Liver (tissue), 9 donors: Measurements from ENCODE around the gene PATE4. TPM values are rescaled to one million over a fixed set of nuclear protein-coding genes. Genes with fewer than 3 reads are reported as not detected.

ENCODE experiments used
- DNase-seq: peaks from one replicate; pipeline ENCODE4 v3.0.0-alpha.2; 2017; ENCODE audit warnings: low spot score
- H3K27ac ChIP-seq, 2 donors: one replicate each; pipeline ENCODE4 v1.7.0; 2013; ENCODE audit warnings: inconsistent platforms in 2 of 2, low read length in 2 of 2, control low read depth in 1 of 2, low read depth in 1 of 2, mild to moderate bottlenecking in 1 of 2
- H3K27me3 ChIP-seq, 4 donors: one replicate each; pipeline versions ENCODE4 v1.6.1 to v1.7.0; 2013; ENCODE audit warnings: low read length in 3 of 4, inconsistent platforms in 1 of 4, mild to moderate bottlenecking in 1 of 4, moderate library complexity in 1 of 4; ENCODE audit not compliant: control insufficient read depth in 4 of 4, insufficient read depth in 4 of 4
- H3K36me3 ChIP-seq, 4 donors: one replicate each; pipeline versions ENCODE4 v1.6.1 to v1.7.0; 2013; ENCODE audit warnings: low read length in 3 of 4, mild to moderate bottlenecking in 3 of 4, low read depth in 1 of 4, moderate library complexity in 1 of 4; ENCODE audit not compliant: control insufficient read depth in 4 of 4, insufficient read depth in 3 of 4
- H3K4me1 ChIP-seq, 4 donors: one replicate each; pipeline versions ENCODE4 v1.6.1 to v1.7.0; 2013; ENCODE audit warnings: low read length in 3 of 4, mild to moderate bottlenecking in 3 of 4, moderate library complexity in 1 of 4; ENCODE audit not compliant: control insufficient read depth in 4 of 4, insufficient read depth in 4 of 4
- H3K4me3 ChIP-seq, 3 donors: one replicate each; pipeline versions ENCODE4 v1.6.1 to v1.7.0; 2013; ENCODE audit warnings: low read length in 3 of 3, control low read depth in 1 of 3, low read depth in 1 of 3, mild to moderate bottlenecking in 1 of 3
- H3K9ac ChIP-seq, 2 donors: one replicate each; pipeline ENCODE4 v1.7.0; 2013; ENCODE audit warnings: low read length in 2 of 2, mild to moderate bottlenecking in 2 of 2, moderate library complexity in 2 of 2, control low read depth in 1 of 2, low read depth in 1 of 2
- H3K9me3 ChIP-seq, 4 donors: one replicate each; pipeline versions ENCODE4 v1.6.1 to v1.7.0; 2013; ENCODE audit warnings: low read length in 3 of 4; ENCODE audit not compliant: control insufficient read depth in 4 of 4
- ATF3 ChIP-seq: IDR thresholded peaks from 2 replicates; pipeline ENCODE4 v1.6.1; 2016; ENCODE audit warnings: antibody characterized with exemption
- CTCF ChIP-seq: fragments of 150-350 bp; IDR thresholded peaks from 2 replicates; pipeline ENCODE4 v1.5.1; 2017; ENCODE audit warnings: improper control_type of control experiment, low read depth, low read length; ENCODE audit not compliant: missing input control
- EGR1 ChIP-seq, 2 donors: IDR thresholded peaks; 2 replicates each; pipeline ENCODE4 v1.6.1; 2016 to 2018; ENCODE audit warnings: antibody characterized with exemption in 2 of 2, low read depth in 2 of 2
- FOXA1 ChIP-seq: IDR thresholded peaks from 2 replicates; pipeline ENCODE4 v1.6.1; 2016; ENCODE audit warnings: antibody characterized with exemption
- FOXA2 ChIP-seq: IDR thresholded peaks from 2 replicates; pipeline ENCODE4 v1.6.1; 2016; ENCODE audit warnings: antibody characterized with exemption
- GABPA ChIP-seq, 2 donors: IDR thresholded peaks in 1 of 2; conservative IDR thresholded peaks in 1 of 2; 2 replicates each; pipeline ENCODE4 v1.6.1; 2016; ENCODE audit warnings: antibody characterized with exemption in 2 of 2, mild to moderate bottlenecking in 1 of 2, moderate library complexity in 1 of 2
- JUND ChIP-seq, 2 donors: IDR thresholded peaks; 2 replicates each; pipeline ENCODE4 v1.6.1; 2016; ENCODE audit warnings: antibody characterized with exemption in 2 of 2
- MAX ChIP-seq: IDR thresholded peaks from 2 replicates; pipeline ENCODE4 v1.6.1; 2016; ENCODE audit warnings: antibody characterized with exemption
- NR2F2 ChIP-seq: IDR thresholded peaks from 2 replicates; pipeline ENCODE4 v1.6.1; 2016; ENCODE audit warnings: antibody characterized with exemption
- RAD21 ChIP-seq, 2 donors: IDR thresholded peaks; 2 replicates each; pipeline ENCODE4 v1.6.1; 2016; ENCODE audit warnings: antibody characterized with exemption in 2 of 2, mild to moderate bottlenecking in 2 of 2
- SP1 ChIP-seq: IDR thresholded peaks from 2 replicates; pipeline ENCODE4 v1.6.1; 2018; ENCODE audit warnings: antibody characterized with exemption, mild to moderate bottlenecking
- TAF1 ChIP-seq: conservative IDR thresholded peaks from 2 replicates; pipeline ENCODE4 v1.6.1; 2016; ENCODE audit warnings: antibody characterized with exemption, mild to moderate bottlenecking
- YY1 ChIP-seq: IDR thresholded peaks from 2 replicates; pipeline ENCODE4 v1.6.1; 2016; ENCODE audit warnings: antibody characterized with exemption, mild to moderate bottlenecking
- ZBTB33 ChIP-seq: IDR thresholded peaks from 2 replicates; pipeline ENCODE4 v1.6.1; 2016; ENCODE audit warnings: antibody characterized with exemption
- WGBS: extraction: QIAGEN DNeasy Blood & Tissue Kit; methylation state at CpG from one replicate; pipeline ENCODE4 v1.1.7; 2013; 5-methylcytosine and 5-hydroxymethylcytosine counted together
- polyA plus RNA-seq, 2 donors: library from polyadenylated mRNA; stranded (reverse) in 1 of 2; unstranded in 1 of 2; fragments of 200-250 nt in 1 of 2; fragments of >200 nt in 1 of 2; fragmentation: Nextera tagmentation in 1 of 2; extraction: Ambion mirVana in 1 of 2; gene quantifications; one replicate each; pipeline versions ENCODE4 v1.2.1 to v1.2.3, GENCODE V29; 2013 to 2015
- total RNA-seq, 2 donors: library from RNA; depleted of rRNA; stranded (reverse); fragments of >200 nt; gene quantifications; one replicate each; pipeline ENCODE4 v1.2.3, GENCODE V29; 2014
- donor health status: healthy.
- donor health status: healthy.
- donor health status: healthy.
- donor health status: healthy.
- donor health status: healthy.

PATE4 gene
- total and polyA plus RNA-seq, 4 donors: not detected

GRCh38 chr11:125869521-125869920 is 36.4 kb downstream of the PATE4 start:
- no peaks in the 10 kb centered on the region for H3K27me3 ChIP-seq
- H3K27ac ChIP-seq: no peak overlapping the region
- WGBS: 72% methylated on average over 2 of the region's 2 CpGs
- H3K36me3 ChIP-seq: no peaks in the 10 kb centered on the region
- H3K4me1 ChIP-seq: no peaks in the 10 kb centered on the region
- no peak for DNase-seq
- H3K9me3 ChIP-seq: no peaks in the 10 kb centered on the region
- no peak overlapping the region for H3K4me3 ChIP-seq
- no peak for TF ChIP-seq ZBTB33
- TF ChIP-seq TAF1: no peak
- no peak for TF ChIP-seq SP1
- TF ChIP-seq CTCF: no peak
- no peak for TF ChIP-seq GABPA (IDR thresholded peaks at IDR 0.05 in 1 of 2, conservative IDR thresholded peaks at IDR 0.05 in 1 of 2)
- H3K9ac ChIP-seq: no peak overlapping the region

GRCh38 chr11:125871391-125872137 is 38.4 kb downstream of the PATE4 start:
- H3K27me3 ChIP-seq: no peaks in the 10 kb centered on the region
- no peaks in the 10 kb centered on the region for H3K9me3 ChIP-seq
- no peaks in the 10 kb centered on the region for H3K4me1 ChIP-seq
- H3K27ac ChIP-seq: no peak overlapping the region
- DNase-seq: no peak
- no peak for TF ChIP-seq ATF3
- TF ChIP-seq RAD21 (IDR thresholded peaks at IDR 0.05): peak; percentile 42 to 65
- peak; percentile 36 for TF ChIP-seq CTCF
- H3K4me3 ChIP-seq: no peak overlapping the region
- WGBS: 85% methylated on average over 10 of the region's 10 CpGs
- H3K9ac ChIP-seq: no peak overlapping the region
- H3K36me3 ChIP-seq: no peaks in the 10 kb centered on the region

- Histone ChIP-seq H3K27ac (no peak overlapping the region), H3K9ac (no peak overlapping the region), H3K4me1 (no peaks in the 10 kb centered on the region), H3K9me3 (no peaks in the 10 kb centered on the region), H3K36me3 (no peaks in the 10 kb centered on the region), H3K27me3 (no peaks in the 10 kb centered on the region), H3K4me3 (no peak overlapping the region)
- no peak for DNase-seq
- no peak for TF ChIP-seq CTCF
- no peak for TF ChIP-seq RAD21 (IDR thresholded peaks at IDR 0.05)
- TF ChIP-seq ATF3: no peak
- no peak for TF ChIP-seq FOXA2
- TF ChIP-seq MAX: no peak
- no peak for TF ChIP-seq SP1
- TF ChIP-seq NR2F2: no peak
- TF ChIP-seq GABPA (IDR thresholded peaks at IDR 0.05 in 1 of 2, conservative IDR thresholded peaks at IDR 0.05 in 1 of 2): no peak
- TF ChIP-seq YY1: no peak
- no peak for TF ChIP-seq JUND (IDR thresholded peaks at IDR 0.05)
- no peak for TF ChIP-seq TAF1
- TF ChIP-seq EGR1 (IDR thresholded peaks at IDR 0.05; ENCODE audit: low read depth in 2 of 2): no peak
- TF ChIP-seq FOXA1: no peak
- no peak for TF ChIP-seq ZBTB33
Observed at GRCh38 chr11:125872138-125872491, 39.0 kb downstream of the PATE4 start.
